HepG2 (cell line): ENCODE results near the gene CTSW. TPM values are rescaled to one million over a fixed set of nuclear protein-coding genes. Genes with fewer than 3 reads are reported as not detected.

Source experiments
- AKNA ChIP-seq: sonication (generic); formaldehyde crosslinking; IDR thresholded peaks from 2 replicates; pipeline ENCODE4 v1.4.0; 2020; ENCODE audit warnings: missing genetic modification reagents, borderline replicate concordance
- ELF4 ChIP-seq: sonication (generic); formaldehyde crosslinking; IDR thresholded peaks from 2 replicates; pipeline ENCODE4 v1.5.0; 2020; ENCODE audit warnings: missing genetic modification reagents, mild to moderate bottlenecking, moderate library complexity, borderline replicate concordance
- IRX3 ChIP-seq: sonication (generic); formaldehyde crosslinking; IDR thresholded peaks from 2 replicates; pipeline ENCODE4 v1.8.1; 2023; ENCODE audit warnings: mild to moderate bottlenecking, low read depth, missing genetic modification reagents, borderline replicate concordance
- MTA3 ChIP-seq: sonication (generic); formaldehyde crosslinking; IDR thresholded peaks from 2 replicates; pipeline ENCODE4 v1.4.0; 2020; ENCODE audit warnings: missing genetic modification reagents
- ONECUT2 ChIP-seq: sonication (generic); formaldehyde crosslinking; IDR thresholded peaks from 2 replicates; pipeline ENCODE4 v1.4.0; 2020; ENCODE audit warnings: missing genetic modification reagents
- TOE1 ChIP-seq: sonication (generic); formaldehyde crosslinking; IDR thresholded peaks from 2 replicates; pipeline ENCODE4 v1.4.0; 2020; ENCODE audit warnings: mild to moderate bottlenecking, missing genetic modification reagents
- ZBTB44 ChIP-seq: sonication (generic); formaldehyde crosslinking; IDR thresholded peaks from 2 replicates; pipeline ENCODE4 v1.4.0; 2020; ENCODE audit warnings: missing genetic modification reagents
- ZFAT ChIP-seq: sonication (generic); formaldehyde crosslinking; conservative IDR thresholded peaks from 2 replicates; pipeline ENCODE4 v1.8.1; 2023; ENCODE audit warnings: missing genetic modification reagents, inconsistent platforms
- ZFP36 ChIP-seq: fragments of 150-350 bp; IDR thresholded peaks from 2 replicates; pipeline ENCODE4 v1.6.1; 2018; ENCODE audit warnings: borderline replicate concordance, low read length, low read depth; ENCODE audit not compliant: partially characterized antibody
- ZNF335 ChIP-seq: sonication (generic); formaldehyde crosslinking; IDR thresholded peaks from 2 replicates; pipeline ENCODE4 v1.4.0; 2020; ENCODE audit warnings: missing genetic modification reagents
- ZNF576 ChIP-seq: sonication (generic); formaldehyde crosslinking; IDR thresholded peaks from 2 replicates; pipeline ENCODE4 v1.4.0; 2020; ENCODE audit warnings: mild to moderate bottlenecking, missing genetic modification reagents
- ZNF619 ChIP-seq: sonication (generic); formaldehyde crosslinking; IDR thresholded peaks from 2 replicates; pipeline ENCODE4 v1.4.0; 2020; ENCODE audit warnings: mild to moderate bottlenecking, missing genetic modification reagents
- ZNF788 ChIP-seq: sonication (generic); formaldehyde crosslinking; IDR thresholded peaks from 2 replicates; pipeline ENCODE4 v1.5.0; 2020; ENCODE audit warnings: mild to moderate bottlenecking, missing genetic modification reagents, borderline replicate concordance
- polyA plus RNA-seq, 8 experiments: library from polyadenylated mRNA; depleted of rRNA in 3 of 8; stranded (reverse) in 7 of 8; unstranded in 1 of 8; fragments of >200 nt; fragmentation: Illumina TruSeq in 4 of 8; extraction: Trizol in 4 of 8; gene quantifications; 2 replicates each; pipeline versions ENCODE4 v1.2.1 to v1.2.3, GENCODE V29; 2011 to 2016; ENCODE audit warnings: low read depth in 4 of 8, missing spikeins in 1 of 8, mixed read lengths in 1 of 8; ENCODE audit not compliant: insufficient read depth in 1 of 8
- total RNA-seq, 5 experiments: library from RNA; depleted of rRNA; stranded (reverse); fragments of >200 nt; fragmentation: Illumina TruSeq; extraction: Trizol; gene quantifications; 2 replicates each; pipeline ENCODE4 v1.2.3, GENCODE V29; 2016; ENCODE audit warnings: low read depth in 1 of 5
- TF ChIP-seq, protein P1 (sequence below): sonication (generic); formaldehyde crosslinking; IDR thresholded peaks from 2 replicates; pipeline ENCODE4 v1.5.0; 2020; ENCODE audit warnings: missing genetic modification reagents, mild to moderate bottlenecking, borderline replicate concordance
- TF ChIP-seq, protein P2 (sequence below): sonication (generic); formaldehyde crosslinking; IDR thresholded peaks from 2 replicates; pipeline ENCODE4 v1.9.0; 2021; ENCODE audit warnings: missing genetic modification reagents, borderline replicate concordance

The CTSW gene
- total and polyA plus RNA-seq, 2 of the 13 experiments (the other 11 are each of a cell fraction or from before 2014, with no cell fraction given): 0.09 TPM; not detected in 1

GRCh38 chr11:65857853-65858680, 21.6 kb upstream of the CTSW start, which contains the start of gene CFL1 (continued):
- TF ChIP-seq ZBTB44 (no peak), IRX3 (peak; percentile 36; the same call in 1 of the 2 replicates), ELF4 (peak; percentile 78), ZNF788 (CRISPR knock-in tag) (peak; percentile 64; the same call in 1 of the 2 replicates), ZNF576 (CRISPR knock-in tag) (no peak), ONECUT2 (CRISPR knock-in tag) (no peak), ZFAT (CRISPR knock-in tag) (no peak), AKNA (CRISPR knock-in tag) (no peak), ZFP36 (no peak), ZNF335 (CRISPR knock-in tag) (no peak; the same call in 1 of the 2 replicates), ZNF619 (no peak), TOE1 (CRISPR knock-in tag) (no peak), MTA3 (CRISPR knock-in tag) (no peak)
- TF ChIP-seq, protein P1, sequence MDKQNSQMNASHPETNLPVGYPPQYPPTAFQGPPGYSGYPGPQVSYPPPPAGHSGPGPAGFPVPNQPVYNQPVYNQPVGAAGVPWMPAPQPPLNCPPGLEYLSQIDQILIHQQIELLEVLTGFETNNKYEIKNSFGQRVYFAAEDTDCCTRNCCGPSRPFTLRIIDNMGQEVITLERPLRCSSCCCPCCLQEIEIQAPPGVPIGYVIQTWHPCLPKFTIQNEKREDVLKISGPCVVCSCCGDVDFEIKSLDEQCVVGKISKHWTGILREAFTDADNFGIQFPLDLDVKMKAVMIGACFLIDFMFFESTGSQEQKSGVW (CRISPR knock-in tag): no peak
- TF ChIP-seq, protein P2, sequence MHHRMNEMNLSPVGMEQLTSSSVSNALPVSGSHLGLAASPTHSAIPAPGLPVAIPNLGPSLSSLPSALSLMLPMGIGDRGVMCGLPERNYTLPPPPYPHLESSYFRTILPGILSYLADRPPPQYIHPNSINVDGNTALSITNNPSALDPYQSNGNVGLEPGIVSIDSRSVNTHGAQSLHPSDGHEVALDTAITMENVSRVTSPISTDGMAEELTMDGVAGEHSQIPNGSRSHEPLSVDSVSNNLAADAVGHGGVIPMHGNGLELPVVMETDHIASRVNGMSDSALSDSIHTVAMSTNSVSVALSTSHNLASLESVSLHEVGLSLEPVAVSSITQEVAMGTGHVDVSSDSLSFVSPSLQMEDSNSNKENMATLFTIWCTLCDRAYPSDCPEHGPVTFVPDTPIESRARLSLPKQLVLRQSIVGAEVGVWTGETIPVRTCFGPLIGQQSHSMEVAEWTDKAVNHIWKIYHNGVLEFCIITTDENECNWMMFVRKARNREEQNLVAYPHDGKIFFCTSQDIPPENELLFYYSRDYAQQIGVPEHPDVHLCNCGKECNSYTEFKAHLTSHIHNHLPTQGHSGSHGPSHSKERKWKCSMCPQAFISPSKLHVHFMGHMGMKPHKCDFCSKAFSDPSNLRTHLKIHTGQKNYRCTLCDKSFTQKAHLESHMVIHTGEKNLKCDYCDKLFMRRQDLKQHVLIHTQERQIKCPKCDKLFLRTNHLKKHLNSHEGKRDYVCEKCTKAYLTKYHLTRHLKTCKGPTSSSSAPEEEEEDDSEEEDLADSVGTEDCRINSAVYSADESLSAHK (CRISPR knock-in tag): no peak
